ENCODE measurements around the gene PLEKHH1.

DNA sequence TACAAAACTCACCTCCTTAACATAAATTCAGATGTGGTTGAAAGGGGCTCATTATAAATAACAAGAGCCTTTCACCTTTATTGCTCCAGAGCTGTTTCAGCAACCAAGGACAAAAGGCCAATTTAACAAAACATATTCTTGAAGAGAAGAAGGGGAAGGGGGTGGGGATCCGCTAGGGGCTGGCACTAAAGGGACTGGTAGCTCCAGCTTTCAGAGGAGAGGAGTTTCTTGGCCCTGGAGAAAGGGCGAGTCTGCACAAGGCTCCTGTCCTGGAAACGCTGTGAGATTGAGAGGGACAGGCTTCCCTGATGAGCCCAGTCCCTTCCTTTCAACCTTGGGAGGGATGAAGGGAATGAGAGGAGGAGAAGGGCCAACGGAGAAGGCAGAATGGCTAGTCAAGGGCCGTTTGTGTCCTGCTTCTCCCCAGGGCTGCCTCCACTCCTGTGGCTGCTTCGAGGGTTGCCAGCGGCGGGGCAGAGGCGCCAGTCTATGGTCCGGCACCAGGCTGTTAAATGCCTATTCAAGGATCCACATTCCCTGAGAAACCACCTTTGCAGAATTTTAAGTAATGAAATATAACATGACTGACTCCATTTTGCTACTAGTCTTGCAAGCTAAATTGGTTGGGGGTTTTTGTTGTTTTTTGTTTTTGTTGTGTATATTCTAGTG, 76.7 kb downstream of the PLEKHH1 start:
- TF ChIP-seq CTCF (IDR thresholded peaks at IDR 0.05; ENCODE audit: insufficient read depth, low read depth, low read length) = no peak
- no peak for TF ChIP-seq EZH2 (IDR thresholded peaks at IDR 0.05; ENCODE audit: insufficient read depth, low read length)
